HepG2 (cell line): ENCODE data around the gene ATP9A. TPM values are rescaled to one million over a fixed set of nuclear protein-coding genes. Genes with fewer than 3 reads are reported as not detected.

Experiments used
- DDIT3 ChIP-seq: sonication (generic); formaldehyde crosslinking; IDR thresholded peaks from 2 replicates; pipeline ENCODE4 v1.4.0; 2020; ENCODE audit warnings: mild to moderate bottlenecking, missing genetic modification reagents
- GATAD2A ChIP-seq: IDR thresholded peaks from 2 replicates; pipeline ENCODE4 v1.6.1; 2016
- SAP130 ChIP-seq: IDR thresholded peaks from 2 replicates; pipeline ENCODE4 v1.6.1; 2016; ENCODE audit warnings: low read depth
- SIX4 ChIP-seq: sonication (generic); formaldehyde crosslinking; IDR thresholded peaks from 2 replicates; pipeline ENCODE4 v1.4.0; 2020; ENCODE audit warnings: missing genetic modification reagents
- SMYD3 ChIP-seq: sonication (generic); formaldehyde crosslinking; IDR thresholded peaks from 2 replicates; pipeline ENCODE4 v1.8.1; 2023; ENCODE audit warnings: mild to moderate bottlenecking, missing genetic modification reagents
- ZBTB14 ChIP-seq: sonication (generic); formaldehyde crosslinking; IDR thresholded peaks from 2 replicates; pipeline ENCODE4 v1.4.0; 2020; ENCODE audit warnings: missing genetic modification reagents
- ZBTB34 ChIP-seq: sonication (generic); formaldehyde crosslinking; IDR thresholded peaks from 2 replicates; pipeline ENCODE4 v1.8.0; 2022; ENCODE audit warnings: mild to moderate bottlenecking, missing genetic modification reagents
- ZBTB38 ChIP-seq: sonication (generic); formaldehyde crosslinking; IDR thresholded peaks from 2 replicates; pipeline ENCODE4 v1.5.1; 2020; ENCODE audit warnings: mild to moderate bottlenecking, missing genetic modification reagents
- ZNF567 ChIP-seq: sonication (generic); formaldehyde crosslinking; IDR thresholded peaks from 2 replicates; pipeline ENCODE4 v1.8.1; 2023; ENCODE audit warnings: mild to moderate bottlenecking, missing genetic modification reagents, borderline replicate concordance
- ZNF572 ChIP-seq: sonication (generic); formaldehyde crosslinking; IDR thresholded peaks from 2 replicates; pipeline ENCODE4 v1.5.1; 2020; ENCODE audit warnings: mild to moderate bottlenecking, missing genetic modification reagents
- ZNF747 ChIP-seq: sonication (generic); formaldehyde crosslinking; IDR thresholded peaks from 2 replicates; pipeline ENCODE4 v1.8.1; 2023; ENCODE audit warnings: missing genetic modification reagents, mild to moderate bottlenecking, borderline replicate concordance
- polyA plus RNA-seq, 8 experiments: library from polyadenylated mRNA; depleted of rRNA in 3 of 8; stranded (reverse) in 7 of 8; unstranded in 1 of 8; fragments of >200 nt; fragmentation: Illumina TruSeq in 4 of 8; extraction: Trizol in 4 of 8; gene quantifications; 2 replicates each; pipeline versions ENCODE4 v1.2.1 to v1.2.3, GENCODE V29; 2011 to 2016; ENCODE audit warnings: low read depth in 4 of 8, missing spikeins in 1 of 8, mixed read lengths in 1 of 8; ENCODE audit not compliant: insufficient read depth in 1 of 8
- total RNA-seq, 5 experiments: library from RNA; depleted of rRNA; stranded (reverse); fragments of >200 nt; fragmentation: Illumina TruSeq; extraction: Trizol; gene quantifications; 2 replicates each; pipeline ENCODE4 v1.2.3, GENCODE V29; 2016; ENCODE audit warnings: low read depth in 1 of 5
- TF ChIP-seq, protein P1 (sequence below): sonication (generic); formaldehyde crosslinking; IDR thresholded peaks from 2 replicates; pipeline ENCODE4 v1.5.1; 2020; ENCODE audit warnings: mild to moderate bottlenecking, moderate library complexity, missing genetic modification reagents
- TF ChIP-seq, protein P2 (sequence below): sonication (generic); formaldehyde crosslinking; IDR thresholded peaks from 2 replicates; pipeline ENCODE4 v1.4.0; 2020; ENCODE audit warnings: mild to moderate bottlenecking, missing genetic modification reagents
- TF ChIP-seq, protein P3 (sequence below): sonication (generic); formaldehyde crosslinking; IDR thresholded peaks from 2 replicates; pipeline ENCODE4 v1.5.1; 2020; ENCODE audit warnings: mild to moderate bottlenecking, missing genetic modification reagents, moderate library complexity

The ATP9A gene
- total and polyA plus RNA-seq, 2 of the 13 experiments (the other 11 are each of a cell fraction or from before 2014, with no cell fraction given), result 11.8 to 18.5 TPM

DNA sequence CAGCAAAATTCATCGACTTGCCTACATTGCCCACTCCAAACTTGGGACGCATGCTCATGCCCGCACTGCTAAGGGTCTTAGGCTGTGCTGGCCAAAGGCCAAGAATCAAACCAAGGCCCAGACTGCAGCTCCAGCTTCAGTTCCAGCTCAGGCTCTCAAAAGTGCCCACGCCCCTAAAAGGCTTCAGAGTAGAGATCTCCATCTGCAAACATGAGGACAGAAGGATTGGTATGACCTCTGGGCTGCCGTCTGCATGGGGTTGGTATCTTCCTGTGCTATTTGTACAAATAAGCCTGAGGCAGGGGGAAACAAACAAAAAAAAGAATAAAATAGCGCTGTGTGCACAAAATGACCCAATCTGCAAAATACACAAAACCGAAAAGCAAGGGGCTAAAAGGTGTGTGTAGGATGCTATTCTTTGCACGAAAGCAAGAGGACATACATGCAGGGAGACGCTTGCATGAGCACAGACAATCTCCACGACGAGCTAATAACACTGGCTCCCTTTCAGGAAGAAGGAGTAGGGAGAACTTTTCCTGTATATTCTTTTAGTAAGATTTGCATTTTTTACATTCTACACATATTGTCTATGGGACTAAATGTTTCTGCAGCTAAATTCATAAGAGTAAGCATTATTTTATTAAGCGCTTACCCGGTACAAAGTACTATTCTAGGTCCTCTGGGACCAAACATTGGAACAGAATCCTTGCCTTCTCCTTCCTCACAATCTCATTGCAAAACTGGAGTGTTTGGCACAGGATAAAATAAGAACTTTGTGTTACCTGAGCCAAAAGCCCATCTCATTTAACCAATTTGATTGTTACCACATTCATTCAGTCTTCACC, 33.1 kb downstream of the ATP9A start (continued):
- TF ChIP-seq ZNF747 (CRISPR knock-in tag), result no peak; the same call in 1 of the 2 replicates
- 0 out of 2 replicates have a peak, but pooled peaks have one; percentile 51 for TF ChIP-seq ZNF572
- TF ChIP-seq, protein P1, sequence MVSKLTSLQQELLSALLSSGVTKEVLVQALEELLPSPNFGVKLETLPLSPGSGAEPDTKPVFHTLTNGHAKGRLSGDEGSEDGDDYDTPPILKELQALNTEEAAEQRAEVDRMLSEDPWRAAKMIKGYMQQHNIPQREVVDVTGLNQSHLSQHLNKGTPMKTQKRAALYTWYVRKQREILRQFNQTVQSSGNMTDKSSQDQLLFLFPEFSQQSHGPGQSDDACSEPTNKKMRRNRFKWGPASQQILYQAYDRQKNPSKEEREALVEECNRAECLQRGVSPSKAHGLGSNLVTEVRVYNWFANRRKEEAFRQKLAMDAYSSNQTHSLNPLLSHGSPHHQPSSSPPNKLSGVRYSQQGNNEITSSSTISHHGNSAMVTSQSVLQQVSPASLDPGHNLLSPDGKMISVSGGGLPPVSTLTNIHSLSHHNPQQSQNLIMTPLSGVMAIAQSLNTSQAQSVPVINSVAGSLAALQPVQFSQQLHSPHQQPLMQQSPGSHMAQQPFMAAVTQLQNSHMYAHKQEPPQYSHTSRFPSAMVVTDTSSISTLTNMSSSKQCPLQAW (CRISPR knock-in tag), result peak; percentile 54; the same call in 1 of the 2 replicates
- TF ChIP-seq DDIT3 (CRISPR knock-in tag), result no peak
- peak; percentile 31; the same call in 1 of the 2 replicates for TF ChIP-seq ZBTB38
- TF ChIP-seq ZNF567 (CRISPR knock-in tag), result 0 out of 2 replicates have a peak, but pooled peaks have one; percentile 38
- peak; percentile 50 for TF ChIP-seq SAP130 (CRISPR knock-in tag)
- no peak for TF ChIP-seq ZBTB34
- TF ChIP-seq, protein P2, sequence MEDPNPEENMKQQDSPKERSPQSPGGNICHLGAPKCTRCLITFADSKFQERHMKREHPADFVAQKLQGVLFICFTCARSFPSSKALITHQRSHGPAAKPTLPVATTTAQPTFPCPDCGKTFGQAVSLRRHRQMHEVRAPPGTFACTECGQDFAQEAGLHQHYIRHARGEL (CRISPR knock-in tag), result no peak
- TF ChIP-seq ZBTB14 (CRISPR knock-in tag), result no peak
- TF ChIP-seq GATAD2A (CRISPR knock-in tag), result 0 out of 2 replicates have a peak, but pooled peaks have one; percentile 11
- no peak for TF ChIP-seq SIX4 (CRISPR knock-in tag)
- TF ChIP-seq, protein P3, sequence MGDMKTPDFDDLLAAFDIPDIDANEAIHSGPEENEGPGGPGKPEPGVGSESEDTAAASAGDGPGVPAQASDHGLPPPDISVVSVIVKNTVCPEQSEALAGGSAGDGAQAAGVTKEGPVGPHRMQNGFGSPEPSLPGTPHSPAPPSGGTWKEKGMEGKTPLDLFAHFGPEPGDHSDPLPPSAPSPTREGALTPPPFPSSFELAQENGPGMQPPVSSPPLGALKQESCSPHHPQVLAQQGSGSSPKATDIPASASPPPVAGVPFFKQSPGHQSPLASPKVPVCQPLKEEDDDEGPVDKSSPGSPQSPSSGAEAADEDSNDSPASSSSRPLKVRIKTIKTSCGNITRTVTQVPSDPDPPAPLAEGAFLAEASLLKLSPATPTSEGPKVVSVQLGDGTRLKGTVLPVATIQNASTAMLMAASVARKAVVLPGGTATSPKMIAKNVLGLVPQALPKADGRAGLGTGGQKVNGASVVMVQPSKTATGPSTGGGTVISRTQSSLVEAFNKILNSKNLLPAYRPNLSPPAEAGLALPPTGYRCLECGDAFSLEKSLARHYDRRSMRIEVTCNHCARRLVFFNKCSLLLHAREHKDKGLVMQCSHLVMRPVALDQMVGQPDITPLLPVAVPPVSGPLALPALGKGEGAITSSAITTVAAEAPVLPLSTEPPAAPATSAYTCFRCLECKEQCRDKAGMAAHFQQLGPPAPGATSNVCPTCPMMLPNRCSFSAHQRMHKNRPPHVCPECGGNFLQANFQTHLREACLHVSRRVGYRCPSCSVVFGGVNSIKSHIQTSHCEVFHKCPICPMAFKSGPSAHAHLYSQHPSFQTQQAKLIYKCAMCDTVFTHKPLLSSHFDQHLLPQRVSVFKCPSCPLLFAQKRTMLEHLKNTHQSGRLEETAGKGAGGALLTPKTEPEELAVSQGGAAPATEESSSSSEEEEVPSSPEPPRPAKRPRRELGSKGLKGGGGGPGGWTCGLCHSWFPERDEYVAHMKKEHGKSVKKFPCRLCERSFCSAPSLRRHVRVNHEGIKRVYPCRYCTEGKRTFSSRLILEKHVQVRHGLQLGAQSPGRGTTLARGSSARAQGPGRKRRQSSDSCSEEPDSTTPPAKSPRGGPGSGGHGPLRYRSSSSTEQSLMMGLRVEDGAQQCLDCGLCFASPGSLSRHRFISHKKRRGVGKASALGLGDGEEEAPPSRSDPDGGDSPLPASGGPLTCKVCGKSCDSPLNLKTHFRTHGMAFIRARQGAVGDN, result peak; percentile 52
- TF ChIP-seq SMYD3 (CRISPR knock-in tag), result peak; percentile 24; the same call in 1 of the 2 replicates
